Neural cell (in vitro differentiated cells): Measurements from ENCODE around the gene KCNE1. TPM values are rescaled to one million over a fixed set of nuclear protein-coding genes. Genes with fewer than 3 reads are reported as not detected.

Experiments used
- H2AFZ ChIP-seq: fragments of 200-600, 300-800 bp; sonication (generic), shearing (Covaris generic); 2 replicates; pipeline ENCODE4 v1.6.0; 2014; ENCODE audit warnings: low read depth, mild to moderate bottlenecking, antibody characterized with exemption, low read length, moderate library complexity
- H3F3A ChIP-seq: fragments of 200-600 bp; shearing (Covaris generic); 2 replicates; pipeline ENCODE4 v1.6.1; 2016; ENCODE audit warnings: mild to moderate bottlenecking, moderate library complexity, mixed read lengths, antibody characterized with exemption, low read length; ENCODE audit not compliant: insufficient read depth, poor library complexity, severe bottlenecking
- H3K27ac ChIP-seq: fragments of 200-600, 300-800 bp; sonication (generic), shearing (Covaris generic); 2 replicates; pipeline ENCODE4 v1.5.1; 2014; ENCODE audit warnings: mild to moderate bottlenecking, low read length, moderate library complexity
- H3K27me3 ChIP-seq: fragments of 300-800, 200-600 bp; sonication (generic), shearing (Covaris generic); 2 replicates; pipeline ENCODE4 v1.6.0; 2014; ENCODE audit warnings: mild to moderate bottlenecking, low read depth, low read length, moderate library complexity; ENCODE audit not compliant: insufficient read depth
- H3K36me3 ChIP-seq: fragments of 300-800, 200-600 bp; sonication (generic), shearing (Covaris generic); 2 replicates; pipeline ENCODE4 v1.5.1; 2014; ENCODE audit warnings: mild to moderate bottlenecking, antibody characterized with exemption, low read length, moderate library complexity; ENCODE audit not compliant: insufficient read depth
- H3K4me2 ChIP-seq: fragments of 300-800, 200-600 bp; sonication (generic), shearing (Covaris generic); 2 replicates; pipeline ENCODE4 v1.6.0; 2014; ENCODE audit warnings: mild to moderate bottlenecking, low read length
- H3K4me3 ChIP-seq: fragments of 300-800, 200-600 bp; sonication (generic), shearing (Covaris generic); 2 replicates; pipeline ENCODE4 v1.5.1; 2014; ENCODE audit warnings: mild to moderate bottlenecking, low read length, moderate library complexity
- H3K79me2 ChIP-seq: fragments of 200-600 bp; shearing (Covaris generic); replicated peaks from 2 replicates; pipeline ENCODE4 v1.6.0; 2014; ENCODE audit warnings: mild to moderate bottlenecking, low read length, moderate library complexity; ENCODE audit not compliant: insufficient read depth
- H3K9ac ChIP-seq: fragments of 300-800, 200-600 bp; sonication (generic), shearing (Covaris generic); 2 replicates; pipeline ENCODE4 v1.6.1; 2016; ENCODE audit warnings: mild to moderate bottlenecking, low read length, mixed read lengths
- H3K9me2 ChIP-seq: fragments of 200-600 bp; shearing (Covaris generic); 2 replicates; pipeline ENCODE4 v1.6.1; 2016; ENCODE audit warnings: mild to moderate bottlenecking, low read length, mixed read lengths; ENCODE audit not compliant: insufficient read depth
- H3K9me3 ChIP-seq: fragments of 200-600, 300-800 bp; sonication (generic), shearing (Covaris generic); 2 replicates; pipeline ENCODE4 v1.6.1; 2016; ENCODE audit warnings: mild to moderate bottlenecking, mixed run types, low read length, moderate library complexity, mixed read lengths
- H4K20me1 ChIP-seq: fragments of 200-600 bp; shearing (Covaris generic); 2 replicates; pipeline ENCODE4 v1.6.1; 2016; ENCODE audit warnings: mild to moderate bottlenecking, mixed run types; ENCODE audit not compliant: insufficient read depth
- CTCF ChIP-seq: fragments of 450-650 bp; IDR thresholded peaks from 2 replicates; pipeline ENCODE4 v1.5.1; 2014; ENCODE audit warnings: antibody characterized with exemption, mild to moderate bottlenecking, moderate library complexity; ENCODE audit not compliant: poor library complexity, severe bottlenecking
- EP300 ChIP-seq: fragments of 450-650 bp; conservative IDR thresholded peaks from 2 replicates; pipeline ENCODE4 v1.6.1; 2014; ENCODE audit warnings: antibody characterized with exemption, mild to moderate bottlenecking, moderate library complexity; ENCODE audit not compliant: poor library complexity, severe bottlenecking
- EZH2 ChIP-seq: fragments of 200-600, 300-800 bp; shearing (Covaris generic), sonication (generic); IDR thresholded peaks from 2 replicates; pipeline ENCODE4 v1.6.1; 2014; ENCODE audit warnings: antibody characterized with exemption, low read length, borderline replicate concordance, mild to moderate bottlenecking; ENCODE audit not compliant: insufficient read depth, poor library complexity, severe bottlenecking
- MXI1 ChIP-seq: fragments of 450-650 bp; conservative IDR thresholded peaks from 2 replicates; pipeline ENCODE4 v1.6.1; 2014; ENCODE audit warnings: antibody characterized with exemption, mild to moderate bottlenecking; ENCODE audit not compliant: poor library complexity, severe bottlenecking
- POLR2AphosphoS5 ChIP-seq: IDR thresholded peaks from 2 replicates; pipeline ENCODE4 v1.6.1; 2012
- RAD21 ChIP-seq: fragments of 450-650 bp; conservative IDR thresholded peaks from 2 replicates; pipeline ENCODE4 v1.6.1; 2014; ENCODE audit warnings: antibody characterized with exemption, mild to moderate bottlenecking, moderate library complexity
- REST ChIP-seq: IDR thresholded peaks from 2 replicates; pipeline ENCODE4 v1.6.1; 2012; ENCODE audit warnings: borderline replicate concordance
- SMC3 ChIP-seq: fragments of 450-650 bp; conservative IDR thresholded peaks from 2 replicates; pipeline ENCODE4 v1.6.1; 2014; ENCODE audit warnings: antibody characterized with exemption, mild to moderate bottlenecking, moderate library complexity; ENCODE audit not compliant: poor library complexity
- TAF1 ChIP-seq: IDR thresholded peaks from 2 replicates; pipeline ENCODE4 v1.6.1; 2012; ENCODE audit warnings: low read depth
- polyA plus RNA-seq: library from polyadenylated mRNA; depleted of rRNA; stranded (reverse); fragments of >200 nt; gene quantifications from 2 replicates; pipeline ENCODE4 v1.2.3, GENCODE V29; 2014

The KCNE1 gene
- polyA plus RNA-seq, 1 donor from 2014 or later, result not detected

GRCh38 chr21:34559089-34559631, 47.1 kb upstream of the KCNE1 start:
- H3K9me3 ChIP-seq, result no peaks in the 10 kb centered on the region
- H4K20me1 ChIP-seq, result no peaks in the 10 kb centered on the region
- H3K9ac ChIP-seq, result no peak overlapping the region
- H3K27ac ChIP-seq, result no peak overlapping the region
- H3F3A ChIP-seq, result no peaks in the 10 kb centered on the region
- no peaks in the 10 kb centered on the region for H3K79me2 ChIP-seq
- no peaks in the 10 kb centered on the region for H3K36me3 ChIP-seq
- no peak overlapping the region for H3K4me2 ChIP-seq
- no peaks in the 10 kb centered on the region for H3K27me3 ChIP-seq
- H3K9me2 ChIP-seq, result no peaks in the 10 kb centered on the region
- no peak overlapping the region for H2AFZ ChIP-seq
- no peak for TF ChIP-seq TAF1
- TF ChIP-seq CTCF, result no peak
- no peak for TF ChIP-seq MXI1
- no peak overlapping the region for H3K4me3 ChIP-seq

GRCh38 chr21:34558166-34558565, 46.2 kb upstream of the KCNE1 start:
- no peak for TF ChIP-seq EP300
- no peak for TF ChIP-seq RAD21
- TF ChIP-seq MXI1, result no peak
- no peak for TF ChIP-seq EZH2
- no peak for TF ChIP-seq SMC3
- TF ChIP-seq REST, result no peak
- TF ChIP-seq TAF1, result no peak
- TF ChIP-seq POLR2AphosphoS5, result no peak
- TF ChIP-seq CTCF, result no peak
- Histone ChIP-seq H3K4me3 (no peak overlapping the region), H3K4me2 (no peak overlapping the region), H3K27me3 (no peaks in the 10 kb centered on the region), H3K79me2 (no peaks in the 10 kb centered on the region), H3K9me3 (no peaks in the 10 kb centered on the region), H3K9me2 (no peaks in the 10 kb centered on the region), H3K9ac (no peak overlapping the region), H3K36me3 (no peaks in the 10 kb centered on the region), H2AFZ (no peak overlapping the region), H3K27ac (no peak overlapping the region), H4K20me1 (no peaks in the 10 kb centered on the region), H3F3A (no peaks in the 10 kb centered on the region)
